Endothelial cell of umbilical vein (primary cell): ENCODE data around the gene CKB. TPM values are rescaled to one million over a fixed set of nuclear protein-coding genes. Genes with fewer than 3 reads are reported as not detected.

Source experiments
- BruUV-seq: library from RNA; stranded (reverse); fragments of 400-500 nt; replicated peaks from 2 replicates; lab custom pipeline; 2021; lab: Mats Ljungman, UMichigan
- CTCF ChIA-PET: fragments of 300-600, 350-600 bp; sonication (Branson Sonifier 250); formaldehyde crosslinking; loops from one replicate; lab custom pipeline; 2021; ENCODE audit warnings: antibody characterized with exemption, inconsistent platforms; lab: Charles Lee
- POLR2A ChIA-PET: fragments of 300-600, 350-600 bp; sonication (Branson Sonifier 250); formaldehyde crosslinking; loops from one replicate; lab custom pipeline; 2021; ENCODE audit warnings: antibody characterized with exemption, inconsistent platforms; lab: Charles Lee
- DNase-seq: peaks from one replicate; pipeline ENCODE4 v3.0.0-alpha.2; 2011; ENCODE audit warnings: low read depth, low spot score
- FAIRE-seq: peaks from 2 replicates; lab custom pipeline; 2011; peaks lifted over from hg19 to GRCh38; lab: Jason Lieb, UNC
- H2AFZ ChIP-seq: 2 replicates; pipeline ENCODE4 v1.6.0; 2012; ENCODE audit warnings: low read depth, low read length, control low read depth, inconsistent platforms
- H3K27ac ChIP-seq: 2 replicates; pipeline ENCODE4 v1.5.1; 2011; ENCODE audit warnings: low read depth, mild to moderate bottlenecking, control low read depth, low read length, moderate library complexity; ENCODE audit not compliant: insufficient read depth
- H3K27me3 ChIP-seq, 2 experiments: 2 replicates each; pipeline versions ENCODE4 v1.6.0 to v1.6.1; 2011; ENCODE audit warnings: low read length in 2 of 2, mixed read lengths in 1 of 2; ENCODE audit not compliant: control insufficient read depth in 2 of 2, insufficient read depth in 2 of 2
- H3K36me3 ChIP-seq, 2 experiments: 2 replicates in 1 of 2; 3 replicates in 1 of 2; pipeline ENCODE4 v1.5.1; 2011; ENCODE audit warnings: low read length in 2 of 2, mild to moderate bottlenecking in 1 of 2, moderate library complexity in 1 of 2; ENCODE audit not compliant: control insufficient read depth in 2 of 2, insufficient read depth in 2 of 2; ENCODE audit errors: extremely low read depth in 1 of 2
- H3K4me1 ChIP-seq: 3 replicates; pipeline ENCODE4 v1.5.1; 2011; ENCODE audit warnings: mild to moderate bottlenecking, low read length; ENCODE audit not compliant: control insufficient read depth, insufficient read depth; ENCODE audit errors: extremely low read depth
- H3K4me2 ChIP-seq: 2 replicates; pipeline ENCODE4 v1.6.1; 2011; ENCODE audit warnings: low read length, control low read depth, mixed read lengths; ENCODE audit not compliant: insufficient read depth
- H3K4me3 ChIP-seq, 3 experiments: fragments of 200-600 bp in 1 of 3; sonication (generic), shearing (Covaris generic) in 1 of 3; replicated peaks in 1 of 3; 2 replicates each; pipeline ENCODE4 v1.5.1; 2011 to 2016; ENCODE audit warnings: control low read depth in 3 of 3, low read length in 3 of 3, mild to moderate bottlenecking in 2 of 3, inconsistent platforms in 1 of 3, low read depth in 1 of 3, moderate library complexity in 1 of 3; ENCODE audit not compliant: insufficient read depth in 1 of 3
- H3K79me2 ChIP-seq: 2 replicates; pipeline ENCODE4 v1.6.0; 2012; ENCODE audit warnings: low read length, inconsistent platforms; ENCODE audit not compliant: control insufficient read depth, insufficient read depth
- H3K9ac ChIP-seq: replicated peaks from 2 replicates; pipeline ENCODE3; 2011; ENCODE audit warnings: low read length, control low read depth; ENCODE audit not compliant: insufficient read depth; ENCODE audit errors: extremely low read depth
- H3K9me1 ChIP-seq: replicated peaks from 3 replicates; pipeline ENCODE4 v1.6.0; 2011; ENCODE audit warnings: mild to moderate bottlenecking, low read length; ENCODE audit not compliant: control insufficient read depth, insufficient read depth; ENCODE audit errors: extremely low read depth
- H3K9me3 ChIP-seq: replicated peaks from 2 replicates; pipeline ENCODE4 v1.5.1; 2012; ENCODE audit warnings: low read length, inconsistent platforms; ENCODE audit not compliant: control insufficient read depth, insufficient read depth
- H4K20me1 ChIP-seq: replicated peaks from 2 replicates; pipeline ENCODE3; 2011; ENCODE audit warnings: mild to moderate bottlenecking, low read length; ENCODE audit not compliant: control insufficient read depth, insufficient read depth; ENCODE audit errors: extremely low read depth
- CTCF ChIP-seq, 2 donors: IDR thresholded peaks; 1 replicate in 1 of 2; 2 replicates in 1 of 2; pipeline ENCODE4 v1.5.1; 2011; ENCODE audit warnings: low read length in 2 of 2, mild to moderate bottlenecking in 2 of 2, moderate library complexity in 2 of 2, control low read depth in 1 of 2, inconsistent platforms in 1 of 2, low read depth in 1 of 2; ENCODE audit not compliant: insufficient read depth in 1 of 2; ENCODE audit errors: extremely low read depth in 1 of 2
- EZH2 ChIP-seq: IDR thresholded peaks from 2 replicates; pipeline ENCODE4 v1.6.1; 2012; ENCODE audit warnings: borderline replicate concordance, low read depth, mild to moderate bottlenecking, moderate library complexity, low read length, inconsistent platforms; ENCODE audit not compliant: severe bottlenecking
- FOS ChIP-seq: IDR thresholded peaks from 2 replicates; pipeline ENCODE4 v1.6.1; 2011; ENCODE audit warnings: mild to moderate bottlenecking, low read length, moderate library complexity, borderline replicate concordance; ENCODE audit not compliant: insufficient read depth
- GATA2 ChIP-seq: IDR thresholded peaks from 2 replicates; pipeline ENCODE4 v1.7.0; 2011; ENCODE audit warnings: low read depth, mild to moderate bottlenecking, moderate library complexity, mixed read lengths, low read length; ENCODE audit not compliant: insufficient read length, insufficient read depth
- JUN ChIP-seq: IDR thresholded peaks from 2 replicates; pipeline ENCODE4 v1.6.1; 2011; ENCODE audit warnings: borderline replicate concordance, low read depth; ENCODE audit not compliant: insufficient read length, insufficient read depth
- MYC ChIP-seq: IDR thresholded peaks from one replicate; pipeline ENCODE4 v1.6.1; 2011; ENCODE audit warnings: mild to moderate bottlenecking, low read depth, low read length
- POLR2A ChIP-seq: IDR thresholded peaks from 2 replicates; pipeline ENCODE4 v1.6.1; 2012; ENCODE audit warnings: low read depth, mild to moderate bottlenecking, control low read depth, low read length
- POLR2AphosphoS5 ChIP-seq: IDR thresholded peaks from 2 replicates; pipeline ENCODE4 v1.6.1; 2012; ENCODE audit warnings: low read depth, mild to moderate bottlenecking, control low read depth, low read length, moderate library complexity; ENCODE audit not compliant: insufficient read depth
- dilution Hi-C: fragments of 300-500 bp; cut with MboI; formaldehyde crosslinking; loops from one replicate; pipeline ENCODE4 v1.15.0; 2019; ENCODE audit warnings: low sequenced_read_pairs; ENCODE audit not compliant: extremely low pct_ligation_motif_present
- intact Hi-C: fragments of 100-400 bp; cut with micrococcal nuclease; formaldehyde crosslinking; loops from one replicate; pipeline ENCODE4 v1.10.0; 2022
- polyA plus RNA-seq, 4 experiments: library from polyadenylated mRNA; depleted of rRNA in 3 of 4; stranded (reverse) in 3 of 4; unstranded in 1 of 4; fragments of >200 nt; gene quantifications; 2 replicates each; pipeline versions ENCODE4 v1.2.1 to v1.2.3, GENCODE V29; 2011 to 2012; ENCODE audit warnings: missing spikeins in 1 of 4
- total RNA-seq: library from RNA; stranded (reverse); gene quantifications from 2 replicates; pipeline ENCODE4 v1.2.3, GENCODE V29; 2021
- TF ChIP-seq, protein P1 (sequence below): IDR thresholded peaks from 2 replicates; pipeline ENCODE4 v1.6.1; 2011; ENCODE audit not compliant: insufficient read depth, insufficient read length

CKB gene
- total and polyA plus RNA-seq, 2 donors (not counting 3 experiments of a cell fraction or from before 2014, with no cell fraction given), result 4.0 to 6.9 TPM

DNA sequence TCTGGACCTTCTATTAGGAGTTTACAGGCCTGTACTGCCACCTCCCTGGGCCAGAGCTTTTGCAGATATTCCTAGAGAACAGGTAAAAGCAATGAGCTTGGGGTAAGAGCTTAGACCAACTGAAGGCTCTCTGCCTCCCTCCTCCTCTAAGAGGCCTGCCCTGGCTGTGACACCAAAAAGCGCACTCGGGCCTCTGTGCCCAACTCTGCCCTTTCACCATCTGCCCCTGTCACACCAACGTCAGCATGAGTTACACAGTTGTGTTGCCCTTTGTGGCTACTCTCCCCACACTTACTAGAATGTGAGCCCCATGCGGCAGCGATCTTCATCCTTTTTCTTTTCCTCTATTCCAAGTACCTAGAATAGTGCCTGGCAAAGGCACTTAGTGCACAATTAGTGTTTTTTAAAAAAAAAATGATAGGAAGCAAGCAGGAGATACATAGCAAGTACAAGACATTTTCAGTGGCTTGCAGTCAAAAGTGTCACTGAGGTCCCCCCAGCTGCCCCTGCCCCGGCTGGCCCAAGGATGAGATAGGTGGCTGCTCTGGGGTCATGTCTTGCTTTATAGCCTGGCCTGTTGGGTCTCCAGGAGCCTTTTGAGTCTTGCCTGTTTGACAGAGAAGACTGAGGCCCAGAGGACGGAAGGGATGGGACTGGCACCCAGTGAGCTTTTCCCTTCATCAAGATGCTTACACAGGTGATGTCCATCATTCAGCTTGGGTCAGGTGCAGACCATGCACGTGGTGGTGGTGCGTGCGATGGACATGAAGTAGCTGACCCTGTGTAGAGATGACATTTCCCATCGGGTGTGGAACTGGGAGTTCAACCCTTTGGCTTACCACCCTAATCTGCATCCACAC lies 12.5 kb downstream of the CKB start:
- no peak for TF ChIP-seq EZH2
- TF ChIP-seq, protein P1, sequence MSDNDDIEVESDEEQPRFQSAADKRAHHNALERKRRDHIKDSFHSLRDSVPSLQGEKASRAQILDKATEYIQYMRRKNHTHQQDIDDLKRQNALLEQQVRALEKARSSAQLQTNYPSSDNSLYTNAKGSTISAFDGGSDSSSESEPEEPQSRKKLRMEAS, result no peak
- no peak for TF ChIP-seq JUN
- no peak for TF ChIP-seq MYC
- Histone ChIP-seq H3K27ac (no peak overlapping the region), H3K9me1 (no peaks in the 10 kb centered on the region), H3K4me1 (no peaks in the 10 kb centered on the region), H2AFZ (no peak overlapping the region), H3K9me3 (no peaks in the 10 kb centered on the region), H4K20me1 (no peaks in the 10 kb centered on the region), H3K9ac (no peak overlapping the region), H3K4me3 (no peak overlapping the region), H3K27me3 (no peaks in the 10 kb centered on the region), H3K79me2 (no peaks in the 10 kb centered on the region), H3K36me3 (peaks cover 6 to 21% of the 10 kb centered on the region in 2 experiments), H3K4me2 (no peak overlapping the region)
- DNase-seq (no peak), FAIRE-seq (no peak)
- intact Hi-C loops, result no loop called here
- ChIA-PET CTCF (interaction anchor here (0.6 to 1.4 kb wide), 5 partner anchors 9 to 989 kb away, joined by 3 to 10 read pairs (median 5); no protein-coding TSS in a partner anchor), POLR2A (no interaction called here)
- BruUV-seq, result no TSS peak
- dilution Hi-C loops, result no loop called here

DNA sequence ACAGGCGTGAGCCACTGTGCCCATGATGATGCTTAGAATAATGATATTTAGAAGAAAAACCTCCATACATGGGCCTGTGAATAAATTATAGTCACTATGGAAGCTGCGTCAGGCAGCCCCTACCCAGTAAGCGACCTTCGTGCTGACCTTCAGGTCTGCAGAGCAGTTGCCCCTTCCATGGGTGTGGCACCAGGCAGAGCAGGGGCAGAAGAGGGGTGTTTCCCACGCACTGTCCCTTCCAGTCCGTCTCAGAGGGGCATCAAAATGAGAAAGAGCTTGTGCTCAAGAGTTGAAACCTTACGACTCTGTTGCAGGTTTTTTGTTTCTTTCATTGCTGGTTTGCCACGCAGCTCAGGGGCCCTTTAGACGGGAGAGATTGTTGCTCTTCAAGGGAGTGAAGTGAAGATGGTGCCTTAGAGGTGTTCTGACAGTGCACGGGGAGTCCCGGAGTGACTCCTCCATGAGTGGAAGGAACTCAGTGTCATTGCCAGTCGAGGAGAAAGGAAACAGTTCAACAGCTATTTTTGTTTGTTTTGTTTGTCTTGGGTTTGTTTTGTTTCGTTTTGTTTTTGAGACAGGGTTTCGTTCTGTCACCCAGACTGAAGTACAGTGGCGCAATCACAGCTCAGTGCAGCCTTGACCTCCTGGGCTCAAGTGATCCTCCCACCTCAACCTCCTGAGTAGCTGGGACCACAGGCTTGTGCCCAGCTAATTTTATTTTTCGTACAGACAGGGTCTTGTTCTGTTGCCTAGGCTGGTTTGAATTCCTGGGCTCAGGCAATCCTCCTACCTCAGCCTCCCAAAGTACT lies 13.9 kb downstream of the CKB start:
- DNase-seq (no peak), FAIRE-seq (no peak)
- no peaks in the 10 kb centered on the region for H3K9me3 ChIP-seq
- no peak overlapping the region for H2AFZ ChIP-seq
- dilution Hi-C loops (no loop called here), intact Hi-C loops (no loop called here)
- no peak overlapping the region for H3K4me3 ChIP-seq
- BruUV-seq, result no TSS peak
- no peak for TF ChIP-seq GATA2
- TF ChIP-seq MYC, result no peak
- TF ChIP-seq EZH2, result no peak
- TF ChIP-seq FOS, result no peak
- TF ChIP-seq POLR2A, result no peak
- no peak for TF ChIP-seq CTCF (IDR thresholded peaks at IDR 0.05; ENCODE audit: extremely low read depth in 1 of 2, insufficient read depth in 1 of 2, low read depth in 1 of 2, low read length in 2 of 2)
- TF ChIP-seq, protein P1, result no peak
- TF ChIP-seq POLR2AphosphoS5, result no peak
- TF ChIP-seq JUN, result no peak
- H3K4me2 ChIP-seq, result no peak overlapping the region
- no peaks in the 10 kb centered on the region for H3K79me2 ChIP-seq
- no peaks in the 10 kb centered on the region for H4K20me1 ChIP-seq
- no peaks in the 10 kb centered on the region for H3K9me1 ChIP-seq
- POLR2A ChIA-PET, result interaction anchor here (0.6 kb wide), 1 partner anchor 1414 kb away, joined by 3 read pairs; no protein-coding TSS in a partner anchor
- peaks cover 11 to 27% of the 10 kb centered on the region in 2 experiments for H3K36me3 ChIP-seq
- H3K4me1 ChIP-seq, result no peaks in the 10 kb centered on the region
- CTCF ChIA-PET, result interaction anchor here (1.1 to 1.4 kb wide), 4 partner anchors 9 to 38 kb away, joined by 3 to 10 read pairs (median 6); no protein-coding TSS in a partner anchor
- no peak overlapping the region for H3K27ac ChIP-seq
- H3K27me3 ChIP-seq, result no peaks in the 10 kb centered on the region
- no peak overlapping the region for H3K9ac ChIP-seq
